HG02938 (cell line): ENCODE results near the gene STK36.

Experiments used
- ATAC-seq: cut with Tn5 transposase; IDR thresholded peaks from one replicate; pipeline ENCODE4 v1.9.1; 2021; ENCODE audit warnings: mild to moderate bottlenecking, moderate library complexity; ENCODE audit not compliant: unreplicated experiment

The STK36 gene

GRCh38 chr2:218671654-218672566, at the start of gene STK36, which contains the start of gene RNF25:
TSS of gene STK36 (plus strand) at chr2:218672086. CDS start at chr2:218672830, 744 bp downstream.
TSS of gene RNF25 (minus strand) at chr2:218672002. CDS start at chr2:218671970, 32 bp downstream.
- ATAC-seq, result peak; percentile 97

- ATAC-seq, result no peak
These were observed 49.1 kb upstream of the STK36 start for GRCh38 chr2:218622606-218623365.

- ATAC-seq, result no peak
These were observed 48.5 kb upstream of the STK36 start for GRCh38 chr2:218623366-218623705.

- no peak for ATAC-seq
These were observed 45.5 kb upstream of the STK36 start for GRCh38 chr2:218626369-218626768.

- no peak for ATAC-seq
These were observed 43.9 kb upstream of the STK36 start for GRCh38 chr2:218627939-218628338.

GRCh38 chr2:218631837-218632236, 40.0 kb upstream of the STK36 start:
- no peak for ATAC-seq

- ATAC-seq, result no peak
These were observed 36.2 kb upstream of the STK36 start for GRCh38 chr2:218635719-218636118.

GRCh38 chr2:218638372-218638771, 33.5 kb upstream of the STK36 start:
- no peak for ATAC-seq

GRCh38 chr2:218642121-218642656, 29.7 kb upstream of the STK36 start:
- no peak for ATAC-seq

GRCh38 chr2:218642786-218643185, 29.1 kb upstream of the STK36 start:
- no peak for ATAC-seq

GRCh38 chr2:218643751-218644310, 28.1 kb upstream of the STK36 start:
- ATAC-seq, result no peak

GRCh38 chr2:218644721-218645120, 27.2 kb upstream of the STK36 start:
- peak; percentile 7 for ATAC-seq

- peak; percentile 45 for ATAC-seq
These were observed 26.8 kb upstream of the STK36 start for GRCh38 chr2:218645126-218645525.

- ATAC-seq, result no peak
These were observed 23.6 kb upstream of the STK36 start for GRCh38 chr2:218648088-218648786.

- no peak for ATAC-seq
These were observed 23.1 kb upstream of the STK36 start for GRCh38 chr2:218648787-218649100.

- no peak for ATAC-seq
These were observed 16.1 kb upstream of the STK36 start for GRCh38 chr2:218655751-218656150.

GRCh38 chr2:218658671-218659257, 13.1 kb upstream of the STK36 start:
- peak; percentile 48 for ATAC-seq

GRCh38 chr2:218659258-218659987, 12.5 kb upstream of the STK36 start, which contains the start of the genes BCS1L and ZNF142:
TSS of gene BCS1L (plus strand) at chr2:218659683. CDS start at chr2:218660988, 1,305 bp downstream.
TSS of gene ZNF142 (minus strand) at chr2:218659623. CDS start at chr2:218656429, 3,194 bp downstream.
- ATAC-seq, result peak; percentile 92

- ATAC-seq, result no peak
These were observed 11.9 kb upstream of the STK36 start for GRCh38 chr2:218659988-218660358.

- ATAC-seq, result no peak
These were observed 9.5 kb upstream of the STK36 start for GRCh38 chr2:218662377-218662776.
